RWPE2 (cell line): ENCODE measurements around the gene NFILZ.

Experiments
- ATAC-seq: fragments of 200-7000 bp; cut with Tn5 transposase; 3 replicates; pipeline ENCODE4 v1.9.1; 2021; ENCODE audit warnings: low read depth
- DNase-seq: peaks from one replicate; pipeline ENCODE4 v3.0.0-alpha.2; 2020; ENCODE audit warnings: low spot score
- H3K27ac ChIP-seq: fragments of 450-650 bp; 2 replicates; pipeline ENCODE4 v1.5.1; 2017; ENCODE audit warnings: mild to moderate bottlenecking; ENCODE audit not compliant: poor library complexity, severe bottlenecking
- H3K27me3 ChIP-seq: fragments of 250-450 bp; sonication (Bioruptor Pico); 2 replicates; pipeline ENCODE4 v1.5.1; 2021; ENCODE audit warnings: mild to moderate bottlenecking, moderate library complexity; ENCODE audit not compliant: insufficient read depth, poor library complexity, severe bottlenecking
- H3K36me3 ChIP-seq: fragments of 250-450 bp; sonication (Bioruptor Pico); 2 replicates; pipeline ENCODE4 v1.5.1; 2020; ENCODE audit warnings: low read depth, mild to moderate bottlenecking, moderate library complexity
- H3K4me1 ChIP-seq: fragments of 250-450 bp; sonication (Bioruptor Pico); 2 replicates; pipeline ENCODE4 v1.5.1; 2021; ENCODE audit warnings: mild to moderate bottlenecking, moderate library complexity; ENCODE audit not compliant: insufficient read depth, poor library complexity, severe bottlenecking
- H3K4me3 ChIP-seq: fragments of 250-450 bp; sonication (Bioruptor Pico); 2 replicates; pipeline ENCODE4 v1.5.1; 2021; ENCODE audit warnings: mild to moderate bottlenecking, moderate library complexity; ENCODE audit not compliant: severe bottlenecking
- H3K9me3 ChIP-seq: fragments of 250-450 bp; sonication (Bioruptor Pico); 2 replicates; pipeline ENCODE4 v1.5.1; 2021; ENCODE audit warnings: mild to moderate bottlenecking, moderate library complexity; ENCODE audit not compliant: severe bottlenecking
- TF ChIP-seq, protein P1 (sequence below): fragments of 450-650 bp; IDR thresholded peaks from one replicate; pipeline ENCODE4 v1.5.1; 2017; ENCODE audit warnings: mild to moderate bottlenecking, moderate library complexity; ENCODE audit not compliant: poor library complexity, severe bottlenecking

Gene NFILZ

DNA sequence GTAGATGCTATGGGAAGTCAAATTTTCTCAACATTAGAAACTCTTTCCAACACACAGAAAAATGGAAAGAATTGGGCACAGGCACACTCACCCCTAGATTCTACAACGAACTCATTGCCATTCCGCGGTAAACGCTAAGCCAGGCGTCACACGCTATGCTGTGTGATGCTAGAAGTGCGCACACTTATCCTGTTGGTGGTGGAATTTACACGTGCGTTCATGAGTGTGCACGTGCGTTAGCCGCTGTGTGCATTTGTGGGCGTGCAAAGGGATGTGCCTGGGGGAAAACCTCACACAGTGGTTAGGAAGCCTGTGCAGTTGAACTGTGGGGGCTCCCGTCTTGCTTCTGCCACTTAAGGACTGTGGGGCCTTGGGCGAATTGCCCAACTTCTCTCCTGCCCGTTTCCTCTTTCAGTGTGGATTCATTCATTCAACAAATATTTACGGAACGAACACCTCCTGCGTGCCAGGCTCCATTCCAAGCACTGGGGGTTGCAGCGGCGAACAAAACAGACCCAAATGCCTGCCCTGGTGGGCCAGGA, 7.7 kb downstream of the NFILZ start:
- DNase-seq (no peak), ATAC-seq (no peak)
- H3K9me3 ChIP-seq: no peaks in the 10 kb centered on the region
- H3K27me3 ChIP-seq: no peaks in the 10 kb centered on the region
- H3K4me3 ChIP-seq: no peak overlapping the region
- no peaks in the 10 kb centered on the region for H3K4me1 ChIP-seq
- TF ChIP-seq, protein P1, sequence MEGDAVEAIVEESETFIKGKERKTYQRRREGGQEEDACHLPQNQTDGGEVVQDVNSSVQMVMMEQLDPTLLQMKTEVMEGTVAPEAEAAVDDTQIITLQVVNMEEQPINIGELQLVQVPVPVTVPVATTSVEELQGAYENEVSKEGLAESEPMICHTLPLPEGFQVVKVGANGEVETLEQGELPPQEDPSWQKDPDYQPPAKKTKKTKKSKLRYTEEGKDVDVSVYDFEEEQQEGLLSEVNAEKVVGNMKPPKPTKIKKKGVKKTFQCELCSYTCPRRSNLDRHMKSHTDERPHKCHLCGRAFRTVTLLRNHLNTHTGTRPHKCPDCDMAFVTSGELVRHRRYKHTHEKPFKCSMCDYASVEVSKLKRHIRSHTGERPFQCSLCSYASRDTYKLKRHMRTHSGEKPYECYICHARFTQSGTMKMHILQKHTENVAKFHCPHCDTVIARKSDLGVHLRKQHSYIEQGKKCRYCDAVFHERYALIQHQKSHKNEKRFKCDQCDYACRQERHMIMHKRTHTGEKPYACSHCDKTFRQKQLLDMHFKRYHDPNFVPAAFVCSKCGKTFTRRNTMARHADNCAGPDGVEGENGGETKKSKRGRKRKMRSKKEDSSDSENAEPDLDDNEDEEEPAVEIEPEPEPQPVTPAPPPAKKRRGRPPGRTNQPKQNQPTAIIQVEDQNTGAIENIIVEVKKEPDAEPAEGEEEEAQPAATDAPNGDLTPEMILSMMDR: no peak
- no peaks in the 10 kb centered on the region for H3K36me3 ChIP-seq
- no peak overlapping the region for H3K27ac ChIP-seq

DNA sequence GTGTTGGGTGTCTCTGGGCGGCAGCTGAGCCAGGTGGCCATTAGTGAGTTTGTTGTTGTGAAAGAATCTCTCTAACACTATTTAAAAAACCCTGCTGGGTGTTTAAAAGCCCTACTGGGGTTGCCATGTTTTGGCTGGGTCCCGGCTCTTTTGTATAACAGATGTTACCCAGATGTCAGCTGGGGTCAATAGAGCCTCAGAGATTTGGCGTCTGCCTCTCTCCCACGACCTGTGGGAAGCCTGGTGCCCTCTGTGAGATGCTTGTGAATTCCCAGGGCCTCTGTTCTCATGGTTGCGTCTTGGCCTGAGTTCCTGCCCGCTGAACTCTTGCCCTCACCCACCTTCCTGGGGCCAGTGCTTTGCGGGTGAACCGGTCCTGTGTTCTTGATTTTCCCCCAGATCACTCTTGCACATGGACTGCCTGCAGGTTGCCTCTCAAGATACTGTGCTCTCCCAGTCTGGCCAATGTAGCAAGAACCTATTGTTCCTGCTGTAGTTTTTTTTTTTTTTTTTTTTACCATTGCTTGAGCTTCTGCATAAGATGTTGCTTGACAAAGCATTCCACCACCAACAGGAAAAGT, 9.5 kb downstream of the NFILZ start:
- DNase-seq (no peak), ATAC-seq (no peak)
- H3K4me1 ChIP-seq: no peaks in the 10 kb centered on the region
- no peaks in the 10 kb centered on the region for H3K27me3 ChIP-seq
- H3K27ac ChIP-seq: no peak overlapping the region
- H3K4me3 ChIP-seq: no peak overlapping the region
- no peaks in the 10 kb centered on the region for H3K36me3 ChIP-seq
- TF ChIP-seq, protein P1: no peak
- no peaks in the 10 kb centered on the region for H3K9me3 ChIP-seq

DNA sequence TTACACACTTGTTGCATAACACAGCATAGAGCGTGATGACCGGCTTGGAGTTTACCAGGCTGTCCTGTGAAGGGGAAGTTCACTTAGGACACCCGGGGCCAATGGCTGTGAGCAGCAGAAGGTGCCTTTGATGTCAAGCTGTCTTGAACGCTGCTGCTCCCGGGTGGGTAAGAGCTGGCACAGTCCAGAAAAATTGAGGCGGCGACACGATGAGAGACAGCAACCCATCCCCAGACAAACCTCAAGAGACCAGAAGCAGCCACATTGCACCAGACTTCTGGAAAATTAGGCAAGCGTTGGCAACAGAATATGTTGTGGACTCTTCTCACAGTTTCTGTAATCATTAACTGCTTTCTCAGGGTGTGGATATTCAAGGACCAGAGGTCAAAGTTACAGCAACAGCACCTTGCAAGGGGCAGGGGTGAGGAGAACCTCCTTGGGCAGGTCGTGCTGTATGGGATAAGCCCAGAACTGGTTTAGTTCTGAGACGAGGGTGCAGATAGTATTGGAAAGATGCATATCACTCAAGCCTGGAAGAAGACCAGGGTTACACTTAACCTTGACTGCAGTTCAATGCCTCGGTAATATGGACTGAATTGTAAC, 10.1 kb downstream of the NFILZ start:
- ATAC-seq: no peak
- Histone ChIP-seq H3K4me1 (no peaks in the 10 kb centered on the region), H3K36me3 (no peaks in the 10 kb centered on the region)

DNA sequence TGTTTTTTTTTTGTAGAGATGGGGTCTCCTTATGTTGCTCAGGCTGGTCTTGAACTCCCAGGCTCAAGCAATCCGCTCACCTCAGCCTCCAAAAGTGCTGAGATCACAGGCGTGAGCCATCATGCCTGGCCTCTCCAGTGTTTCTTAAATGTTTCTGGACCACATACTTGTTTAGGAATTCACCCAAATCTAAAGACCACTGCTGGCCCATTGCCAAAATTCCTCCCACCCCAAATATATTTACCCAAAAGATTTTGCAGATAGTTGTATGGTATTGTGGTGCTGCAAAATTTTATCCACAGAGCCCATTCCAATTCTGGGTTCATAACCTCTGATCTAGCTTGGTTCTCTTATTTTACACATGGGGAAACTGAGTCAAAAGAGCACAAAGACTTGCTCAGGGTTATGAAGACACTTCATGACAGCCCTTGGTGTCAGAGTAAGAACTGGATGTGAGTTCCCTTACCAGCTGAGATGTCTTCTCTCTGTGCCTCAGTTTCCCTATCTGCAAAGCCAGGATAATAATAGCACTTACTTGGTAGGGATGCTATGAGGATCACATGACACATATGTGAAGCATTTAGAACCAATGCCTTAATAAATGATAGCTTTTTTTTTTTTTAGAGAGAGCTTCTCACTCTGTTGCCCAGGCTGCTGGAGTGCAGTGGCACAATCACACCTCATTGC, 10.9 kb downstream of the NFILZ start:
- H3K4me3 ChIP-seq: no peak overlapping the region
- no peak for DNase-seq
- ATAC-seq: no peak
- H3K36me3 ChIP-seq: no peaks in the 10 kb centered on the region
- H3K9me3 ChIP-seq: no peaks in the 10 kb centered on the region
- H3K27ac ChIP-seq: no peak overlapping the region
- H3K4me1 ChIP-seq: no peaks in the 10 kb centered on the region
- TF ChIP-seq, protein P1: no peak
- no peaks in the 10 kb centered on the region for H3K27me3 ChIP-seq

More for the DNA sequence above, 10.1 kb downstream of the NFILZ start:
- DNase-seq: no peak
- H3K9me3 ChIP-seq: no peaks in the 10 kb centered on the region
- no peak overlapping the region for H3K4me3 ChIP-seq
- H3K27me3 ChIP-seq: no peaks in the 10 kb centered on the region
- H3K27ac ChIP-seq: no peak overlapping the region
- TF ChIP-seq, protein P1: no peak
